ENCODE data around the gene CDH18.

The CDH18 gene

DNA sequence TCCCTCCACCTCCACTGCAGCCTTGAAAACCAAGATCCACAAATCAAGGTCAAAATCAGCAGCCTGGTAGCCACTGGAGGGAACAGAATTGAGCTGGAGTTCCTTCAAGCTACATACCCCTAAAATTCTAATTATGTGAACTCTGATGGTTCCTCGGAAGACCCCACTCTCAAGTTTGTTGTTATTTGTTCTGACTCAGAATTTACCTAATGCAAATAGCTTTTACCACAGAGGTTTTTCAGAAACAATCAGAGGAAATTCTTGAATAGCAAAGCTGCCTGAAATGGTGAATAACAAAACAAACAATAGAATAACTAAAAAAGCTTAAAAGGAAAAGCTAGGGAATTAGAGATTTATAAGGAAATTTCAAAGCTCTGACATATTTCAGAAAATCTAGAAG lies 220.0 kb downstream of the CDH18 start:
- no peaks in the 10 kb centered on the region for H3K27me3 ChIP-seq (ENCODE audit: low read length)
- H3F3A ChIP-seq (ENCODE audit: insufficient read depth), result no peaks in the 10 kb centered on the region
- no peak overlapping the region for H3K4me3 ChIP-seq (ENCODE audit: insufficient read depth, low read length, poor library complexity, severe bottlenecking)
- H3K9ac ChIP-seq (ENCODE audit: low read length), result no peak overlapping the region
- H2AFZ ChIP-seq (ENCODE audit: low read depth, low read length, severe bottlenecking), result no peak overlapping the region
- H3K9me3 ChIP-seq (ENCODE audit: insufficient read depth, low read length), result no peaks in the 10 kb centered on the region
- no peaks in the 10 kb centered on the region for H4K20me1 ChIP-seq (ENCODE audit: low read depth, low read length)
- H3K4me2 ChIP-seq (ENCODE audit: low read depth, low read length, poor library complexity, severe bottlenecking), result no peak overlapping the region
- no peak overlapping the region for H3K27ac ChIP-seq (ENCODE audit: low read depth, low read length)
- H3K36me3 ChIP-seq (ENCODE audit: low read length), result no peaks in the 10 kb centered on the region
- H3K79me2 ChIP-seq (ENCODE audit: insufficient read depth, low read length), result no peaks in the 10 kb centered on the region
- no peaks in the 10 kb centered on the region for H3K9me2 ChIP-seq (replicated peaks; ENCODE audit: insufficient read depth, low read length)
- TF ChIP-seq EZH2phosphoT487 (conservative IDR thresholded peaks at IDR 0.05; ENCODE audit: low read length), result no peak
- TF ChIP-seq CTCF (IDR thresholded peaks at IDR 0.05; ENCODE audit: insufficient read depth, low read length, poor library complexity, severe bottlenecking), result no peak

GRCh38 chr5:19753579-19753978 lies 234.4 kb downstream of the CDH18 start:
- no peaks in the 10 kb centered on the region for H3K36me3 ChIP-seq (ENCODE audit: low read length)
- no peaks in the 10 kb centered on the region for H3F3A ChIP-seq (ENCODE audit: insufficient read depth)
- no peaks in the 10 kb centered on the region for H3K79me2 ChIP-seq (ENCODE audit: insufficient read depth, low read length)
- TF ChIP-seq EZH2phosphoT487 (conservative IDR thresholded peaks at IDR 0.05; ENCODE audit: low read length), result no peak
- no peak for TF ChIP-seq CTCF (IDR thresholded peaks at IDR 0.05; ENCODE audit: insufficient read depth, low read length, poor library complexity, severe bottlenecking)
- no peaks in the 10 kb centered on the region for H3K27me3 ChIP-seq (ENCODE audit: low read length)
- H2AFZ ChIP-seq (ENCODE audit: low read depth, low read length, severe bottlenecking), result no peak overlapping the region
- no peak overlapping the region for H3K4me2 ChIP-seq (ENCODE audit: low read depth, low read length, poor library complexity, severe bottlenecking)
- no peaks in the 10 kb centered on the region for H4K20me1 ChIP-seq (ENCODE audit: low read depth, low read length)
- no peak overlapping the region for H3K27ac ChIP-seq (ENCODE audit: low read depth, low read length)
- H3K9ac ChIP-seq (ENCODE audit: low read length), result no peak overlapping the region
- H3K9me3 ChIP-seq (ENCODE audit: insufficient read depth, low read length), result no peaks in the 10 kb centered on the region
- H3K9me2 ChIP-seq (replicated peaks; ENCODE audit: insufficient read depth, low read length), result 0 out of 2 replicates have a peak, but pooled peaks cover 3% of the 10 kb centered on the region
- H3K4me3 ChIP-seq (ENCODE audit: insufficient read depth, low read length, poor library complexity, severe bottlenecking), result no peak overlapping the region

DNA sequence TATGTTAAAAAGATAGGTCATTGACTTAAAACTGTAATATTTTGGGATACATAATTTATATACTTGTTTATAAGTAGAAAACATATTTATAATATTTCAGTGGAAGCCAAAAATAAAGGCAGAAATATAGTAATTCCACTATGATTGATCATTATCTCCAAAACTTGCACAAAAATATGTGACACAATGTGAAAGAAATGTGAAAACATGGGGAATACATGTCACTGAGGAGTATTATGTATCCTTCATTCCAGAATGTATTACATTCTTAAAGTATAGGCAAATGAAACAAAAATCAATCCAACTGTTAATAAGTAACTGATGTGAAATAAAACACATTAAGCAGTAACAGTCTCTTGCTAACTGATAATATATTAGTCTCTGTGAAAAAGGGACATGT lies 236.7 kb downstream of the CDH18 start:
- H3K4me3 ChIP-seq (ENCODE audit: insufficient read depth, low read length, poor library complexity, severe bottlenecking), result no peak overlapping the region
- no peak overlapping the region for H3K4me2 ChIP-seq (ENCODE audit: low read depth, low read length, poor library complexity, severe bottlenecking)
- no peaks in the 10 kb centered on the region for H3K79me2 ChIP-seq (ENCODE audit: insufficient read depth, low read length)

More for the DNA sequence above, 236.7 kb downstream of the CDH18 start:
- Histone ChIP-seq H4K20me1 (ENCODE audit: low read depth, low read length) (no peaks in the 10 kb centered on the region), H2AFZ (ENCODE audit: low read depth, low read length, severe bottlenecking) (no peak overlapping the region), H3F3A (ENCODE audit: insufficient read depth) (no peaks in the 10 kb centered on the region), H3K27me3 (ENCODE audit: low read length) (no peaks in the 10 kb centered on the region), H3K9me2 (replicated peaks; ENCODE audit: insufficient read depth, low read length) (0 out of 2 replicates have a peak, but pooled peaks cover 3% of the 10 kb centered on the region), H3K36me3 (ENCODE audit: low read length) (no peaks in the 10 kb centered on the region), H3K9ac (ENCODE audit: low read length) (no peak overlapping the region), H3K27ac (ENCODE audit: low read depth, low read length) (no peak overlapping the region), H3K9me3 (ENCODE audit: insufficient read depth, low read length) (no peaks in the 10 kb centered on the region)
- no peak for TF ChIP-seq CTCF (IDR thresholded peaks at IDR 0.05; ENCODE audit: insufficient read depth, low read length, poor library complexity, severe bottlenecking)
- TF ChIP-seq EZH2phosphoT487 (conservative IDR thresholded peaks at IDR 0.05; ENCODE audit: low read length), result no peak

All from SU-DHL-6 (cell line).